ENCODE results near the gene MCF2L. TPM values are rescaled to one million over a fixed set of nuclear protein-coding genes. Genes with fewer than 3 reads are reported as not detected.
A peak's percentile ranks its signal among the peaks of the same experiment; 100 is the strongest.

The MCF2L gene
- total and polyA plus RNA-seq, 10 of the 15 experiments (the other 5 are each of a cell fraction or from before 2014, with no cell fraction given), result 0.06 to 1.1 (median 0.21) TPM; not detected in 2

- TF ChIP-seq ZNF592 (IDR thresholded peaks at IDR 0.05), result no peak
- TF ChIP-seq EZH2 (IDR thresholded peaks at IDR 0.05; ENCODE audit: borderline replicate concordance, control insufficient read depth, low read depth, low read length), result no peak
- TF ChIP-seq NFYB (IDR thresholded peaks at IDR 0.05; ENCODE audit: insufficient read depth, low read depth, low read length), result no peak
- TF ChIP-seq FOXK2 (IDR thresholded peaks at IDR 0.05), result no peak
- 0 out of 2 replicates have a peak, but pooled peaks have one; percentile 33 for TF ChIP-seq NFIC (IDR thresholded peaks at IDR 0.05; ENCODE audit: low read depth, low read length)
These were observed 81.0 kb downstream of the MCF2L start (continued) for GRCh38 chr13:113049981-113050380.

- ATAC-seq, result no peak
- in situ Hi-C loops (cut with MboI), result no loop called here
- H4K20me1 ChIP-seq (ENCODE audit: control insufficient read depth, insufficient read depth), result no peaks in the 10 kb centered on the region
- H3K36me3 ChIP-seq (ENCODE audit: control insufficient read depth in 2 of 2, insufficient read depth in 2 of 2, low read length in 1 of 2), result no peaks in the 10 kb centered on the region
- RAD21 ChIA-PET (ENCODE audit: unreplicated experiment), result no interaction called here
- SMC1A ChIA-PET (ENCODE audit: uncharacterized antibody, unreplicated experiment), result no interaction called here
- H3K27ac ChIP-seq (ENCODE audit: control insufficient read depth, insufficient read depth), result no peak overlapping the region
- BruUV-seq (replicated peaks), result no TSS peak
- no peaks in the 10 kb centered on the region for H3K9me3 ChIP-seq (replicated peaks; ENCODE audit: control insufficient read depth, insufficient read depth, low read length)
- POLR2A ChIA-PET, result no interaction called here
- no peaks in the 10 kb centered on the region; a peak in 1 of 4 replicates for H3K27me3 ChIP-seq (replicated peaks in 1 of 2; ENCODE audit: control insufficient read depth in 2 of 2, insufficient read depth in 2 of 2, low read length in 1 of 2)
- peak; percentile 48 for DNase-seq (ENCODE audit: low read depth, low spot score)
- H3K4me3 ChIP-seq, result no peak overlapping the region
- no peak overlapping the region for H2AFZ ChIP-seq (ENCODE audit: control insufficient read depth, low read depth, low read length)
- H3K4me1 ChIP-seq (ENCODE audit: control insufficient read depth, insufficient read depth, low read length), result no peaks in the 10 kb centered on the region
- no peak overlapping the region for H3K9ac ChIP-seq (ENCODE audit: control insufficient read depth, insufficient read depth, low read length)
- intact Hi-C loops (cut with micrococcal nuclease; ENCODE audit: unreplicated experiment), result no loop called here
- WGBS (ENCODE audit: insufficient coverage, insufficient replicate concordance, low lambda C conversion rate, missing lambda C conversion rate), result 69% methylated on average over 35 of the region's 48 CpGs
- no peak overlapping the region for H3K4me2 ChIP-seq (ENCODE audit: control insufficient read depth, insufficient read depth)
- no peaks in the 10 kb centered on the region for H3K79me2 ChIP-seq (ENCODE audit: control insufficient read depth, insufficient read depth, low read length)
- no peak for FAIRE-seq
- CTCF ChIA-PET, result no interaction called here
- no peak for TF ChIP-seq ZNF622 (IDR thresholded peaks at IDR 0.05)
- TF ChIP-seq STAT1 (conservative IDR thresholded peaks at IDR 0.05), result no peak
- no peak for TF ChIP-seq HSF1 (IDR thresholded peaks at IDR 0.05; ENCODE audit: low read depth, low read length)
- TF ChIP-seq NFXL1 (IDR thresholded peaks at IDR 0.05; ENCODE audit: borderline replicate concordance), result no peak
- no peak for TF ChIP-seq YBX1 (IDR thresholded peaks at IDR 0.05)
- TF ChIP-seq MXI1 (IDR thresholded peaks at IDR 0.05; ENCODE audit: low read depth, low read length), result no peak
- TF ChIP-seq ZBED1 (IDR thresholded peaks at IDR 0.05; ENCODE audit: borderline replicate concordance), result no peak
- TF ChIP-seq NFYA (IDR thresholded peaks at IDR 0.05; ENCODE audit: borderline replicate concordance, low read depth, low read length), result no peak
- no peak for TF ChIP-seq RELB (IDR thresholded peaks at IDR 0.05; ENCODE audit: low read depth)
- TF ChIP-seq TCF12 (IDR thresholded peaks at IDR 0.05; ENCODE audit: low read depth, low read length), result no peak
- TF ChIP-seq RAD51 (IDR thresholded peaks at IDR 0.05), result no peak
- TF ChIP-seq ASH2L (IDR thresholded peaks at IDR 0.05; ENCODE audit: borderline replicate concordance, low read depth), result no peak
These were observed 81.9 kb downstream of the MCF2L start for GRCh38 chr13:113050734-113051431.
